ENCODE results near the gene ADNP2. TPM values are rescaled to one million over a fixed set of nuclear protein-coding genes. Genes with fewer than 3 reads are reported as not detected.

Gene ADNP2
- total RNA-seq, 4 donors from 2014 or later: 10.4 to 16.6 (median 12.9) TPM

- intact Hi-C loops (cut with DNase I): no loop called here
- Histone ChIP-seq H3K36me3 (peaks cover 0 to 10% (median 0%) of the 10 kb centered on the region in 3 donors), H3K4me1 (peaks cover 0 to 11% (median 0%) of the 10 kb centered on the region in 3 donors), H3K27ac (no peak overlapping the region), H3K9me3 (peaks cover 0 to 6% (median 5%) of the 10 kb centered on the region in 3 donors), H3K27me3 (no peaks in the 10 kb centered on the region), H3K4me3 (no peak overlapping the region)
- DNase-seq: no peak
- WGBS, 2 donors: 78 to 82% methylated on average over 15 to 17 of the region's 17 CpGs
- TF ChIP-seq, protein P1, sequence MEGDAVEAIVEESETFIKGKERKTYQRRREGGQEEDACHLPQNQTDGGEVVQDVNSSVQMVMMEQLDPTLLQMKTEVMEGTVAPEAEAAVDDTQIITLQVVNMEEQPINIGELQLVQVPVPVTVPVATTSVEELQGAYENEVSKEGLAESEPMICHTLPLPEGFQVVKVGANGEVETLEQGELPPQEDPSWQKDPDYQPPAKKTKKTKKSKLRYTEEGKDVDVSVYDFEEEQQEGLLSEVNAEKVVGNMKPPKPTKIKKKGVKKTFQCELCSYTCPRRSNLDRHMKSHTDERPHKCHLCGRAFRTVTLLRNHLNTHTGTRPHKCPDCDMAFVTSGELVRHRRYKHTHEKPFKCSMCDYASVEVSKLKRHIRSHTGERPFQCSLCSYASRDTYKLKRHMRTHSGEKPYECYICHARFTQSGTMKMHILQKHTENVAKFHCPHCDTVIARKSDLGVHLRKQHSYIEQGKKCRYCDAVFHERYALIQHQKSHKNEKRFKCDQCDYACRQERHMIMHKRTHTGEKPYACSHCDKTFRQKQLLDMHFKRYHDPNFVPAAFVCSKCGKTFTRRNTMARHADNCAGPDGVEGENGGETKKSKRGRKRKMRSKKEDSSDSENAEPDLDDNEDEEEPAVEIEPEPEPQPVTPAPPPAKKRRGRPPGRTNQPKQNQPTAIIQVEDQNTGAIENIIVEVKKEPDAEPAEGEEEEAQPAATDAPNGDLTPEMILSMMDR (IDR thresholded peaks at IDR 0.05): no peak
- no peak for TF ChIP-seq POLR2A (IDR thresholded peaks at IDR 0.05)
Observed at GRCh38 chr18:80169607-80170006, 60.5 kb downstream of the ADNP2 start.

DNA sequence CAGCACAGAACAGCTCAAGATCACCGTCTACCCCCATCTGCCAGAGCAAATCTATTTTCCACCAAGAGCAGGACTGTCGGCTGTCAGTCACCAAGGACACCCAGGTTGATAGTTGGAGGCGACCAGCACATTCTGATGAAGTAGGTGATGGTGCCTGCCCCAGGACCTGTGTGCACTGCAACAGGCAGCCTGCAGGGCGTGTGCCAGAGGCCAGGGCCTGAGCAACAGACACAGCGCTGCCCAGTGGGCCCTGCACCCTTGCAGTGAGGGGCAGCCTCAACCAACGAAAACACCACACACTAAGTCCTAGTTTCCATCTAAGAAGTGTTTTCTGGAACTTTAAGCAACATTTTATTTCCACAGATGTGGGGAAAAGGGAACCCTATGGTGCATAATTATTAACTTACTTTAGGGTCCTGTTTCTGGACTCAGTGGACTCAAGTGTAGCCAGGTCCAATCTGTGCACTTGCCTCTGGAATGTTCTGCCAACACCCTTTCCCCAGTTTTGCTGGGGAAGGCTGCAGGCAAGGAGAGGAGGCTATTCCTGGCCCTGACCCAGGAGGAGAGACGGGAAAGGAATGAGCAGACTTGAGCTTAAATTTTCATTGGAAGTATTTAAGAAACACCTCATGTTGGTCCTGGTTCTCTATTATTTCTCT lies 61.5 kb downstream of the ADNP2 start:
- H3K9me3 ChIP-seq: no peaks in the 10 kb centered on the region

DNA sequence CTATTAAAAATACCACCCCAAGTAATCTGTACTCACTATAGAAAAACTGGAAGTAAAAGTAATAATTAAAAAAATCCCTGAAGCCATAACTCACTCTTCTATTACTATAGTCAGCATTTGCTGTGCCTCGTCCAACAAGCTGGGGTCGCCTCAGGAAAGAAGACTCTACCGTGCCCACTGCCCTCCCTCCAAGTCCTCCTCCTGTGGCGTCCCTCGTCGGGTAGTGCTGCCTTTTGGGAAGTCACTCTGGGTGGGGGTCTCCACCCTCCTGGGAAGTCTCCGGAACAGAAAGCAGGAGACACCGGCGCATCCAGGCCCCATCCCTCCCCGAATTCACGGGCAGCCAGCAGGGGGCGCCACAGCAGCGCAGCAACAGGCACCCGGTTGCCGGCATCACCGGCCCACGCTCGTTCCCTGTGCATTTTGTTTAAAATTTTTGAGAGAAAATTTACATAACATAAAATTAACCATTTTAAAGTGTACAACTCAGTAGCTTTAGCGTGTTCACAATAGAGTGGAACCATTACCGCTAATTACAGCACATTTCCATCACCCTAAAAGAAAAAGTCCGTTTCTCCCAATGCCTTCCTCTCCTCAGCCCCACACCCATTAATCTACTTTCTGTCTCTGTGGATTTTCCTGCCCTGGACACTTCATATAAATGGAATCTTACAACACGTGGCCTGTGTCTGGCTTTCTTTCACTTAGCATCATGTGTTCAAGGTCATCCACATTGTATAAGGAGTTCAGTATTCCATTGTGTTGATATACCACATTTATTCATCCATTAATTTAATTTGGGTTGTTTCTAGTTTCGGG lies 62.2 kb downstream of the ADNP2 start:
- TF ChIP-seq, protein P1 (IDR thresholded peaks at IDR 0.05): peak; percentile 38 to 92 (median 84)
- no peak for TF ChIP-seq POLR2A (IDR thresholded peaks at IDR 0.05)
- intact Hi-C loops (cut with DNase I): no loop called here

More for the DNA sequence above, 61.5 kb downstream of the ADNP2 start:
- no peak overlapping the region for H3K4me3 ChIP-seq
- peaks cover 0 to 10% (median 0%) of the 10 kb centered on the region in 3 donors for H3K36me3 ChIP-seq
- H3K27ac ChIP-seq: no peak overlapping the region
- intact Hi-C loops (cut with DNase I): no loop called here
- H3K27me3 ChIP-seq: no peaks in the 10 kb centered on the region
- no peak for DNase-seq
- TF ChIP-seq POLR2A (IDR thresholded peaks at IDR 0.05): no peak
- TF ChIP-seq, protein P1 (IDR thresholded peaks at IDR 0.05): no peak
- peaks cover 0 to 20% (median 0%) of the 10 kb centered on the region in 3 donors for H3K4me1 ChIP-seq
- WGBS, 2 donors: 76 to 82% methylated on average over 6 to 7 of the region's 7 CpGs

GRCh38 chr18:80172056-80172455 lies 63.0 kb downstream of the ADNP2 start:
- DNase-seq: no peak
- intact Hi-C loops (cut with DNase I): no loop called here
- H3K4me3 ChIP-seq: no peak overlapping the region
- H3K4me1 ChIP-seq: peaks cover 0 to 35% (median 4%) of the 10 kb centered on the region in 3 donors
- WGBS, 2 donors: 76 to 79% methylated on average over 4 of the region's 4 CpGs
- no peaks in the 10 kb centered on the region for H3K27me3 ChIP-seq
- H3K27ac ChIP-seq: no peak overlapping the region
- TF ChIP-seq POLR2A (IDR thresholded peaks at IDR 0.05): no peak
- TF ChIP-seq, protein P1 (IDR thresholded peaks at IDR 0.05): no peak
- no peaks in the 10 kb centered on the region for H3K9me3 ChIP-seq
- H3K36me3 ChIP-seq: peaks cover 0 to 10% (median 0%) of the 10 kb centered on the region in 3 donors

More for the DNA sequence above, 62.2 kb downstream of the ADNP2 start:
- H3K36me3 ChIP-seq: peaks cover 0 to 10% (median 0%) of the 10 kb centered on the region in 3 donors
- H3K4me1 ChIP-seq: peaks cover 0 to 27% (median 0%) of the 10 kb centered on the region in 3 donors
- H3K4me3 ChIP-seq: peak overlapping the region in 2 of 4 donors; percentile 22 to 40
- H3K27me3 ChIP-seq: no peaks in the 10 kb centered on the region
- no peak for DNase-seq
- H3K27ac ChIP-seq: no peak overlapping the region
- no peaks in the 10 kb centered on the region for H3K9me3 ChIP-seq
- 23 to 31% methylated on average over 20 to 22 of the region's 23 CpGs for WGBS, 2 donors

GRCh38 chr18:80173060-80173459 lies 64.0 kb downstream of the ADNP2 start:
- no peak for DNase-seq
- peaks cover 0 to 43% (median 4%) of the 10 kb centered on the region in 3 donors for H3K4me1 ChIP-seq
- H3K27ac ChIP-seq: no peak overlapping the region
- no peaks in the 10 kb centered on the region for H3K27me3 ChIP-seq
- 74 to 86% methylated on average over 7 to 10 of the region's 10 CpGs for WGBS, 2 donors
- TF ChIP-seq POLR2A (IDR thresholded peaks at IDR 0.05): no peak
- TF ChIP-seq, protein P1 (IDR thresholded peaks at IDR 0.05): no peak
- peaks cover 0 to under 1% (median 0%) of the 10 kb centered on the region in 3 donors for H3K36me3 ChIP-seq
- H3K4me3 ChIP-seq: no peak overlapping the region
- H3K9me3 ChIP-seq: no peaks in the 10 kb centered on the region
- intact Hi-C loops (cut with DNase I): no loop called here
